HG02870 (cell line): ENCODE results near the gene NAV2.

Experiments used
- ATAC-seq: cut with Tn5 transposase; IDR thresholded peaks from one replicate; pipeline ENCODE4 v1.9.1; 2021; ENCODE audit warnings: mild to moderate bottlenecking, moderate library complexity; ENCODE audit not compliant: unreplicated experiment

The NAV2 gene

GRCh38 chr11:20048246-20048645, 335.6 kb downstream of the NAV2 start:
- no peak for ATAC-seq

- ATAC-seq = no peak
Observed at GRCh38 chr11:20048707-20049106, 336.1 kb downstream of the NAV2 start.

GRCh38 chr11:20049231-20049630, 336.6 kb downstream of the NAV2 start:
- no peak for ATAC-seq

- no peak for ATAC-seq
Observed at GRCh38 chr11:20050048-20050447, 337.4 kb downstream of the NAV2 start.

GRCh38 chr11:20050551-20051333, 338.1 kb downstream of the NAV2 start:
- no peak for ATAC-seq

GRCh38 chr11:20051469-20052399, 339.1 kb downstream of the NAV2 start:
- ATAC-seq = no peak

GRCh38 chr11:20053572-20053971, 340.9 kb downstream of the NAV2 start:
- no peak for ATAC-seq

- no peak for ATAC-seq
Observed at GRCh38 chr11:20054584-20054983, 341.9 kb downstream of the NAV2 start.

GRCh38 chr11:20055312-20055711, 342.7 kb downstream of the NAV2 start:
- no peak for ATAC-seq

- ATAC-seq = no peak
Observed at GRCh38 chr11:20056109-20056949, 343.7 kb downstream of the NAV2 start.

- no peak for ATAC-seq
Observed at GRCh38 chr11:20056950-20057943, 344.6 kb downstream of the NAV2 start.

- no peak for ATAC-seq
Observed at GRCh38 chr11:20058749-20059458, 346.3 kb downstream of the NAV2 start.

GRCh38 chr11:20059587-20060021, 347.0 kb downstream of the NAV2 start:
- no peak for ATAC-seq

GRCh38 chr11:20060181-20060580, 347.5 kb downstream of the NAV2 start:
- ATAC-seq = no peak

- ATAC-seq = no peak
Observed at GRCh38 chr11:20060647-20061205, 348.1 kb downstream of the NAV2 start.

GRCh38 chr11:20061776-20062175, 349.1 kb downstream of the NAV2 start:
- no peak for ATAC-seq

- ATAC-seq = no peak
Observed at GRCh38 chr11:20064961-20065405, 352.3 kb downstream of the NAV2 start.

GRCh38 chr11:20065406-20065805, 352.8 kb downstream of the NAV2 start:
- no peak for ATAC-seq
